Measurements from ENCODE around the gene NSUN6.

DNA sequence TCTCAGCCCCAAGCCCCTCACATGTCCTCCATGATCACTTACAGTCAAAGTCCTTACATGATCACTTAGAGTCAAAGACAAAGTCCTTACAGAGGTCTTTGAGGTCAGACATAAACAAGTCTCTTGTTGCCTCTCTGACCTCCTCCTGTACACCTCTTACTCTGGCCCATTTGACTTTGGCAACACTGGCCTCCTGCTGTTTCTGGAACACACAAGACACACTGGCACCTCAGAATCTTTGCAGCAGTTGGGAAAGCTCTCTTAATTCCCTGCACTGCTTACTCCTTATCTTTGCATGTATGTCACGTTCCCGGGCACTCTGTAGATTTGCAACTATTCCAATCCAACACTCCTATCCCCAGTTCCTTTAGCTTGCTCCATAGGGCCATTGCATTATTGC lies 102.3 kb downstream of the NSUN6 start:
- TF ChIP-seq, protein P1, sequence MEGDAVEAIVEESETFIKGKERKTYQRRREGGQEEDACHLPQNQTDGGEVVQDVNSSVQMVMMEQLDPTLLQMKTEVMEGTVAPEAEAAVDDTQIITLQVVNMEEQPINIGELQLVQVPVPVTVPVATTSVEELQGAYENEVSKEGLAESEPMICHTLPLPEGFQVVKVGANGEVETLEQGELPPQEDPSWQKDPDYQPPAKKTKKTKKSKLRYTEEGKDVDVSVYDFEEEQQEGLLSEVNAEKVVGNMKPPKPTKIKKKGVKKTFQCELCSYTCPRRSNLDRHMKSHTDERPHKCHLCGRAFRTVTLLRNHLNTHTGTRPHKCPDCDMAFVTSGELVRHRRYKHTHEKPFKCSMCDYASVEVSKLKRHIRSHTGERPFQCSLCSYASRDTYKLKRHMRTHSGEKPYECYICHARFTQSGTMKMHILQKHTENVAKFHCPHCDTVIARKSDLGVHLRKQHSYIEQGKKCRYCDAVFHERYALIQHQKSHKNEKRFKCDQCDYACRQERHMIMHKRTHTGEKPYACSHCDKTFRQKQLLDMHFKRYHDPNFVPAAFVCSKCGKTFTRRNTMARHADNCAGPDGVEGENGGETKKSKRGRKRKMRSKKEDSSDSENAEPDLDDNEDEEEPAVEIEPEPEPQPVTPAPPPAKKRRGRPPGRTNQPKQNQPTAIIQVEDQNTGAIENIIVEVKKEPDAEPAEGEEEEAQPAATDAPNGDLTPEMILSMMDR (IDR thresholded peaks at IDR 0.05; ENCODE audit: borderline replicate concordance, extremely low read depth, low read length, poor library complexity, severe bottlenecking) = no peak
- no peak for TF ChIP-seq EZH2 (IDR thresholded peaks at IDR 0.05; ENCODE audit: borderline replicate concordance, low read depth, low read length, severe bottlenecking)

Data from DND-41 (cell line).